Stimulated activated CD8-positive, alpha-beta memory T cell treated with anti-CD3 and anti-CD28 coated beads, Interleukin-7, amount 100 ng/mL, for 48 hours (primary cell): ENCODE data around the gene DPP6.

Experiments
- DNase-seq, 2 donors: peaks; one replicate each; pipeline ENCODE4 v3.0.0-alpha.2; 2020; ENCODE audit warnings: low read depth in 1 of 2; ENCODE audit errors: extremely low read depth in 1 of 2

Gene DPP6

DNA sequence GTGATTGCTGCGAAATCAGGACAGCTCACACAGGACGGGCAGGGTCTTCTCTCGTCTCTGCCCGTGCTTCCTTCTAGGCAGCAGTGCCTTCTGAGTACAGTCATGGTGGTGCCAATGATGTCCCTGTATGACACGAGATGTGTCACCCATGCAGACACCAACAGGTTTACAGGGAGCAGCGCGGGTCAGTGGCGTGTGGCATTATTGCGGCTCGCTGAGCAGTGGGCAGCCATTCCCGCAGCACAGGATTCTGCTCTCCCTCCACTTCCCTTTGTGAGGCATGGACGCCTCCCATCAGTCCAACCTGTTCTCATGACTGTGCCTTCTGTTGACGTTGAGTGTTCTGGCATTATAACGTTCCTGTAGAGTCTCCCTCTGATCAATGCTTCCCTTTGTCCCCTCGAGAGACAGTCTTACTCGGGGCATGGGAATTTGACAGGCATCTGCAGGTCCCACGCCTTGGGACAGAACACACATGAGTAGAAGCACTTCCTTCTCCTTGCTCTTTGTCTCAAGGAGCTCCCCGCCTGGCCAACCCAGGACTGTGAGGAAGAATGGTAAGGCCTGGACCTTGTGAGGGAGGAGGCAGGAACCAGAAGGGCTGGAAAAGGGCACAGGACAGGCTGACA is 731.2 kb downstream of the DPP6 start:
- no peak for DNase-seq

DNA sequence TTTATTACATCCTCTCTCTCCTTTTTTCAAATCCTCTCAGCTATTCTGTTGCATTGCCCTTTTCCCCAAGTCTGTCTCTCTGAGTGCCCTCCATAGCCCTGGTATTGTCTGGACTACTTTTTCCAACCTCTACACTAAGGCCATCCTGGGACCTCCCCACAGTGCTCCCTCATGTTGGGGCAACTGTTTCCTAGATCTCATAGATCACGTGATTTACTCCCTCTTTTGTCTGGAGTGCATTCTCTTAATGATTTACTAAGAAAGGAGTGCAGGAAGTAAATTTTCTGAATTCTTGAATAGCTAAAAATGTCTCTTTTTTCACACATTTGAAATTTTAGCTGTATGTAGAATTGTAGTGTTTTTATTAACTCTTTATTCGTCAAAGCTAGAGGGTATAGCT is 733.7 kb downstream of the DPP6 start:
- DNase-seq: no peak

DNA sequence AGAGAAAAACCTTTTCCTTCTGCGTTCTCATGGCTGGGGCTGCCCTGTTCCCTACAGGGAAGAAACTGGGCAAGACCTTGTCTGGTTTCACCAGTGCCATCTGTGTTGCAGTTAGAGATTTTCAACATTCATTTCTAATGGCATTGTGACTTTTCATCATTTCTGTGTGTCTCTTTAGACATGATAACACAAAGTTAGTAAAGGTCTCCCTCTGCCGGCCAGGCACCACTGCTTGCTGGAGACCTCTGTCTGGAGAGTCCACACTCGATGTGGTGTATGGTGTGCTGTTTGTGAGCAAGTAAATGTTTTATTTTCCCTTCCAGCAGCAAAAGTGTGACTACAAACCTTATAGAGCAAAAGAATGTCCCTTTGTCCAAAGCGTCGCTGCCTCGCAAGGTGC is 737.2 kb downstream of the DPP6 start:
- no peak for DNase-seq

DNA sequence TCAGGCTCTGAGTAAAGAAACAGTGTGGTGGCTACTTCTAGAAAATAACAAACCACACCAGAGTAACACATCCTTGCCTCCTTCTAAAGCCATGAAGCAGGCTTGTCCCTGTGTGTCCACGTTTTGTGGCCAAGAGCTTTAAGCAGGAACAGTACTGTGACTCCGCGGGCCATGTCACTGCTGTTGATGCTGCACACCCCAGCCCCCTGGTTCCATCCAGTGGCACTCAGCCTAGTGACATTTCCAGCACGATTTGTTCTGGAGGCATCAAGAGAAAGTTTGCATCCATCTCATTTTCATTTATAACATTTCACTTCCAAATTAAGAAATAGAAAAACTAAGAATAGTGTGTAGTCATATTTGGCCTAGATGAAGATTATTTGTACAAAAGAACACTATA is 739.4 kb downstream of the DPP6 start:
- no peak for DNase-seq

DNA sequence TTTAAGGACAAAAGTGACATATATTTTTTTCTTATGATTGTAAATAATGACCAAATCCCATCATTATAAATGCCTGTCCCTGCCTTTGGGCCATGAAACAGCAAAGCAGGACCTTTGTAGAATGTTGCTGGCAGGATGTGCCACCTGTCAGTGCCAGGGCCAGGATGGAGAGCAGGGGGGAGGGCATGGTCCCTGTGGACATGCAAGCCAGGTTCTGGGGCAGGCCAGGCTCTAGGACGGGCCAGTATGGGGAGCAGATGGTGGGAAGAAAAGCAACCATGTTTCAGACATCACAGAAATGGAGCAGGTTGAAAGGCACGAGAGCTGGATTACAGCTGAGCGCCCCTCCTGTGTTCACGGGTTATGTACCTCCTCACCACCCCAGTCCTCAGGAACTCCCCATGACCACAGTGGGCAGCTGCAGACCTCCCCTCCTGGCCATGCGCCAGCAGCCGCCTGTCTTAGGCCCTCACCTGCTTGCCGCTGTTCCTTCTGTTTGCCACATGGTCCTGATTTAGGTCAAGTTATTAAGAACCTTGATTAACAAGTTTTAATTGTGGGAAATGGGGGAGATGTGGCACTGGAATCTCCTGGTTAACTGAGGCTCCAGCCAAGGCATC is 740.3 kb downstream of the DPP6 start:
- DNase-seq: no peak

DNA sequence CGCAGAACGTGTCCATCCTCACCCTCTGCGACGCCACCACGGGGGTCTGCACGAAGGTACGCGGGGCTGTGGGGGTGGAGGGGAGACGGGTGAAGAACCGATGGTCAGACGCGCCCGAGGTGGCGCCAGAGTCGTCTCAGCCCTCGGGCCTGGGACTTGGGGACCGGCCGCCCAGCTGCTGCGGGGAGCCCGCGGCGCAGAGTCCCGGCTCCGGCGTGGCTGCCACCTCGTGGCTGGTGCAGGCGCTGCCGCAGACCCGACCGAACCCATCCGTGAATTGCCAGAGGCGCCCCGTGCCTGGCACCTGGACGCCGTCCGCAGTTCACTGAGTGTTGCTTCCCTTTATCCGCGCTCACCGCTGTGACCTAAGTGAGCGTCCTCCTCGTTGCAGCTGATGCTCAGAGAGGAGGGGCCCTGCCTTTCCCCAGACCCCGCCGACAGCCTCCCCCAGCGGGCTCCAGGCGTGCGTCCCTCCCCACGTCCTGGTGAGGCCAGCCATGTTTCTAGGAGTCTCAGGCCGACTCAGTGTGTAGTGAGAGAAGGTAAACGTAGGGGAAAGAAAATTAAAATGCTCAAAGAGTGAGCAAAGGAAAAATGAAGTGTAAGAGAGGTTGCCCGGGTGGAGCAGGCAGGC is 742.1 kb downstream of the DPP6 start:
- peak in 1 of 2 donors; percentile 2 for DNase-seq

DNA sequence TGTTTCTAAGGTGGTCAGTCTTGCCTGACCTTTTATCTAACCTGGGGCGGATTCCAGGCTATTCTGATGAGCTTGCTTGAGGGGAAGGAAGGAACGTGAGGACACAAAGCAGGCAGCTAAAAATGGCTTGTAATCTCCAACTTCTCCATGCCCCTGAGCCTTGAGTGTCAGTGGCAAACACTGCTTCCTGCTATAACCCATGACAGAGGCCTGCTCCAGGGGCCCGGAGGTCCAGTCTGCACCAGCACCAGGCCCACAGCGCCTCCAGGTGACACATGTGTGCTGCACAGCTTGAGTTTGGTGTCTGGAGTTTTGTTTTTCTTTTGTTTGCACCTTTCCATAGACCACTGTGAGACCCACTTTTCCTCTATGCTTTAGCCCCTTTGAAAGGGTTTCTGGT is 742.8 kb downstream of the DPP6 start:
- no peak for DNase-seq

DNA sequence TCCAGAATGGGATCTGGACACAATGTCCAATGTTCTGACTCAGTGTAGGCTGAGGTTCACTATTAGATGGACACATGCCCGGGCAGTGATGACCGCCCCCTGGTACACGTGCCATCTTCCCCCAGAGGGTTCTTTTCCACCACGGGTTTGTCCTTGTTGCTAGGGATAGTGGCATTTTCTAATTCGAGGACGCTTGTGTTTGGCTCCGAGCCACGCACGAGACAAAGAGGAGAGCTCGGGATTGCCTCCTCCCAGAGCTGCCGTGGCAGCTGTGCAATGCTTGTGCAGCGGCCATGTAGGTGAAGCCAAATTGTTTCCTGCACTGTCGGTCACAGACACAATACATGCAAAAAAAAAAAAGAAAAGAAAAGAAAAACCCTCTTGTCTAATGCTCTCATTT is 743.2 kb downstream of the DPP6 start:
- no peak for DNase-seq

DNA sequence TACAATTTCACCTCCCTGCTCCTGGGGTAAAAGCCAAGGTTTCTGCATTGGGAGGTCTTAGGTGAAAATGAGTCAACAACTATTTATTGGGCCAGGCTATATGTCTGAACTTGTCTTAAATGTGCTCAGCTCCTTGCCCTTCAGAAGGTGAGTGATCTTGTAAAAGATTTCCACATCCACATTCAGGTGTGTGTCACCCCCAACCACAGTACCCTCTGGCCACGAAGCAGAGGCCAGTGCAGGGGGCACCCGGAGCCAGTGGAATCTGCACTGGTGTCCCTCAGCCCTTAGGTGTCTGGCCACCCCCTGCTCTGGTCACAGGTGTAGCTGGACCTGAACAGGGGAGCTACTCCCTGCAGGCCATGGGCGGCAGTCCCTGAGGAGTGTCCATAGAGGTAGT is 752.3 kb downstream of the DPP6 start:
- DNase-seq: no peak

DNA sequence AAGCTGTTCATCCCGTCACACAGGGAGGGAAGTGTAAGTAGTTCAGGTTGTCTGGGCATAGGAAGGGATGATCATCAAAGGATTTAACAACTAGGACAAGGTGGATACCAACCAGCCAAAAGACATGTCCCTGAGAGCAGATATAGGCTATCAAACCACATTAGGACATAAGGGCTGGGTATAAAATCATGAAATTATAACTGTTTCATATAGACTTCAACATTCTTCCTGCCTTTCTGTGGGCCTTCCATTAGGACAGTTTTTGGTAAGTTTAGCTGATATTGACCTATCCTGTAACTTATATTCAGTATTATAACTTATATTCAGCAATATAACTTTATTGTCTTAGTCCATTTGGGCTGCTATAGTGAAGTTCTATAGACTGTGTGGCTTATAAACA is 759.8 kb downstream of the DPP6 start:
- DNase-seq: no peak

DNA sequence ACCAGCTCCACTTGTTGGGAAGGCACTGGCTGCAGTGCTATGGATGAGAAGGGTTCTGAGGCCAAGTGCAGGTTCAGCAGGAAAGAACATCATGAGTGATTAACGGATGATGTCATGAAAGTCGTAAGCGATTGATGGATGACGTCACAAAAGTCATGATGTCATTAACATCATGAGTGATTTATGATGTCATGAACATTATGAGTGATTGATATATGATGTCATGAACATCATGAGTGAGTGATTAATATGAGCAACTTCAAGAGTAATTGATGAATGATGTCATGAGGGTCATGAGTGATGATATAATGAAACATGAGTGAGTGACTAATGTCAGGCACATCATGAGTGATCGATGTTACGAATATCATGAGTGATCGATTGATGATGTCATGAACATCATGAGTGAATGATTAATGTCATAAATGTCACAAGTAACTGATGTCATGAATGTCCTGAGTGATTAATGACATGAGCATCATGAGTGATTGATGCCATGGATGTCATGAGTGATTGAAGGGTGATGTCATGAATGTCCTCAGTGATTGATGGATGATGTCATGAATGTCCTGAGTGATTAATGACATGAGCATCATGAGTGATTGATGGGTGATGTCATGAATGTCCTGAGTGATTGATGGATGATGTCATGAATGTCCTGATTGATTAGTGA is 765.2 kb downstream of the DPP6 start:
- no peak for DNase-seq

DNA sequence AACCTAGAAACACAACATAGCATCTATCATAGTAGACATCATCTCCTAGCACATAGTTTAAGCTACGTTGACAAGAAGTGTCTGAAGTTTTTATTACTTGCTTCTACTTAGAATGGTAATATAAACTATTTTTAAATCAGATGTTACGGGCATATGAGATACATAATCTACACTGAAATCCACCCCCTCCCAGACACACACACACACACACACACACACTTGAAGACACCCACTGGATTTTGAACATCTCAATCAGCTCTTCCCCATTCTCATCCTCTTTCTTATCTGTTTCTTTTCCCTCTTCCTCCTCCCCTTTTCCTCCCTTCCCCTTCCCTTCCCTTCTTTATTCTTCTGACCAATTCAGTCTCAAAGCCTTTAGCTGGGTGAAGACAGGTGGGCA is 774.8 kb downstream of the DPP6 start:
- no peak for DNase-seq

DNA sequence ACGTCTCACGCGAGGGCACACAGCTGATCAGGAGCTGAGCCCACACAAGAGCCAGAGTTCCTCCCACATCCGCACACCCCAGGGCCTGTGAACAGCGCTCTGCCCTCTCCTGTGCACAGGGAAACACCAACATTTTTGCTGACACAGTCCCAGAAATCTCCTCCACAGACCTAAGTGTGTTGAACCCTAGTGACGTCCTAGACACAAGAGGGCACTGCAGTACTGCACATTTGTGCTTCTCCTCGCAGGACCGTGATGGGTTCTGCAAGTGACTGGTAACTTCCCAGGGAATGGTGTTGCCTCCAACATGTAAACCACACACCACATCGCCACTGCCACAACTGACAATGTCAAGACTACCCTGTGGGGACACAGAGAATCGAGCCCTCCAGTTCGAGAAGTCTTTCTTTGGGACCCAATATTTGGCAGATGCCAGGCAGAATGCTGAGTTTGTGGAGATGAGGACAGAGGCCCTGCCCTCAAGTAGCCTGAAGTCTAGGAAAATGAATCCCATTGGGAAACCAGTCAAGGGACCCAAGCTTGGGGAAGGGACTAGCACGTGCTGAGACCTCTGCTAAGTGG is 780.5 kb downstream of the DPP6 start:
- no peak for DNase-seq

DNA sequence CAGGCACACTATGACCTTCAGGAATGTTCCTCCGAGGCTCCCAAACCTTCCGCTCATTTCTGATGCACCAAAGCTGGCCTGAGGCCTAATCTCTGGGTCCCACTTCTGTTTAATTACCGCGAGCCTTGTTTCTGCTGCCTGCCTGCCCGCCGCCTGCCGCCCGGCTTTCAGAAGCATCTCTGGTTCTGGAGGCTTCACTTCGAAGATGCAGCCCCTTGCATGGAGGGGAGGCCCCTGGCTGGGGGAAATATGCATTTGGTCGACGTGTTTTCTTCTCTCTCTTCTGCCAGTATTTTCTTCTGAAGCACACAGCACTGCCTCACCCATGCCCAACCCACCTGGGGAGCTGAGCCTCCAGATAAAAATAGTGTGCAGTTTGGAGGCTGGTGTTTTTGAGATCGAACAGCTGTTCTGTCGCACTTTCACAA is 783.8 kb downstream of the DPP6 start:
- no peak for DNase-seq

DNA sequence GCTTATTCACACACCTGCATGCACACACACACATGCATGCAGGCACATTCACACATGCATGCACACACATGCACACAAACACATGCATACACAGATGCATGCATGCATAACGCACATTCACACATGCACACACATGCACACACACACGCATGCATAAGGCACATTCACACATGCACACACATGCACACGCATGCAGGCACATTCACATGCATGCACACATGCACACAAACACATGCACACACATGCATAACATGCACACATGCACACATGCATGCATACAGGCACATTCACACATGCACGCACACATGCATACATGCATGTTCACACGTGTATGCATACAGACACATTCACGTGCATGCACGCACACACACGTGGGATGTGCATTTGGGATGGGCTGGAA is 784.9 kb downstream of the DPP6 start:
- no peak for DNase-seq

DNA sequence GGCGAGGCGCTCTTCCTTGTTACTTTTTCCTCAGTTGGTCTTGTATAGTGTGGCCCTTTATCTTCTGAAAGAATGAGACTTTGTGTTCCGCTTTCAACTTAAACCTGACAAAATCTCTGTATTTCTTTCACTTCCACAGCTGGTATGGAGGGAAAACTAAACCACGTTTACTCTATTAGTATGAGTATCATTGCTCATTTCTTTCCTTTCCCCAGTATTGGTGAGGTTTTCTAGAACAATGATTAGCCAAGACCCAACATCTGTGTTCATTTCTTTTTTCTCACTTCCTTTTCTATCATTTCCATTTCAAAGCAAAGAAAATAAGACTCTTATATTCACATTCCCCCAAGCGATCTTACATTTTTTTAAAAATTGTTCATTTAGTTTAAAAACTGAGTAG is 785.4 kb downstream of the DPP6 start:
- no peak for DNase-seq

DNA sequence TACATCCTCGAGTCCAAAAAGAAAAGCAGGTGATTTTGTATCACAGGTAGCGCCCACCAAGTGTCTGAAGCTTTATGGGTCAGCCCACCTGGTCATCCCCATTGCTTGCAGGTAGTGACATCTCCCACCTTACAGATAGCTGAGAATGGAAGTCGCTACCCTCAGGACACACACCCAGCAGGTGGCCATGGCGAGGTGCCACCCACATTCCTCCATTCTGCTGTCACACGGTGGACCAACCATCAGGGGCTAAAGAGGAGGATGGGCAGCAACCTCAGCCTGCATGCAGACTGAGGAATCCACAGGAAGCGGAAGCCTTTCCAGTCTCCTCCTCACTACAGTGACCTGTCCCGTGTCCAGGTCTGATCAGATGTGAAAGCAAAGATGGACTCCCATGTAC is 787.9 kb downstream of the DPP6 start:
- DNase-seq: no peak

DNA sequence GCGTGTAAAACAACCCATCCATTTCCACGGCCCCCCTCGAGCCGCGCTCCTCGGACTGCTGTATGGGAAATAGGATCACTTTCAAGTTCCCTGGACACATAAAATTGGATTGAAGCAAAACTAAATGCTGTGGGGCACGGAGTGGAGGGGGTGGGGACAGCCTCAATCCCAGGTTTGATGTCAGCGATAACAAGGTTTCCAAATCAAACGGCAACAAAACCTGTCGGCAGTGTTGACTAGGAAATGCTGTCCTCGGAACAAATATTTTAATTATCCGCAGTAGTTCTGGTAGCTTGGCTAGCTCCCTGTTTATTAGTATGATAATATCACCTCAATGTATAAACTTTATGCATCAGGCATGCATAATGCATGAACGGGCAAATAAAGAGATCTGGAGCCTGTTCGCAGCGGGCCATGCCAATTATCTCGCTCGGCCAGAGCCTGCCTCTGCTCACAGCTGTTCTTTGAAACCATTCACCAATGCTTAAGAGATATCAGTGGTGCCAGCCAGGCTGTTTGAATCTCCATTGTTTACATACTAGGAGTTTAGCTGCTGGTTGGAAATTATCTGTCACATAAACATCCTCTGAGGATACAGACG is 789.6 kb downstream of the DPP6 start:
- DNase-seq: no peak

DNA sequence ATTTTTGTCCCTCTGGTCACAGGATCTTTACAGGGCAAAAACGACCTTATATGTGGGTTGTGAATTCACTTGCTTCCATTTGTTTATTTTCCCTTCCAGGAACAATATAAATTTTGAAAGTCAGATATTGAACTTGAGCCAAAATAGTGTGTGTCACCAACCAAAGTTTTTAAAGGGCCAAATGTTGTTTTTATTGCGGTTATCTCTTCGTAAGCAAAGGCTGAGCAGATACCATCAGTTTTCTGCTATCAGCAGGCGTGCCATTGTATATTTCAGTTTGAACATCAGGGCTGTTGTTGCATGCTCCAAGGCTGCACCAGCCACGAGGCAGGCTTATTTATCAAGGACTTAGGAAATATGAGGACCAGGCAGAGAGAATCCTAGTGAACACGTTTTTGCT is 790.4 kb downstream of the DPP6 start:
- no peak for DNase-seq

DNA sequence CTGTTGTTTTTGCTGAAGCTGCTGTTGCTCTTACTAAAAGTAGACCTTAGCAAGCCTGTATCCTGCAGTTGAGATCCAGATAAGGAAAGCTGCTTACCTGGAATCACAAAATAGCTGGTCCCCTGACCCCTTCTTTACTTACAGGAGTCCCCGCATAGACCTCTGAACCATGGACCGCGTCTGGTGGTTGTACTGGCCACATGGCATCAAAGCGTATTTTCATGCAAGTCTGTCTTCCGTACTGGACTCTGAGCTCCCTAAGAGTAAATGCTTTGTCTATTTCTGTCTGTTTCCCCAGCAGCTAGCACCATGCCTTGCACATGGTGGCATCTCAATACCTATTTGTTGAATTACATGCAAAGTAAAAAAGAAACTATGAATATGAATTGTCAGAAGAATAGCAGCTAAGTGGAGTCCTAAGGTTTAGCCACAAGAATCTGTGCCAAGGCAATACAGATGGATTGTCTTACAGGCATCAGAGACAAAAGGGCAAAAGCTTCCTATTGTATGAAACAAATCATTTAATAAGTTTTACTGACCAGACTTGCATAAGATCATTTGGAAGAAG is 791.6 kb downstream of the DPP6 start:
- DNase-seq: no peak

DNA sequence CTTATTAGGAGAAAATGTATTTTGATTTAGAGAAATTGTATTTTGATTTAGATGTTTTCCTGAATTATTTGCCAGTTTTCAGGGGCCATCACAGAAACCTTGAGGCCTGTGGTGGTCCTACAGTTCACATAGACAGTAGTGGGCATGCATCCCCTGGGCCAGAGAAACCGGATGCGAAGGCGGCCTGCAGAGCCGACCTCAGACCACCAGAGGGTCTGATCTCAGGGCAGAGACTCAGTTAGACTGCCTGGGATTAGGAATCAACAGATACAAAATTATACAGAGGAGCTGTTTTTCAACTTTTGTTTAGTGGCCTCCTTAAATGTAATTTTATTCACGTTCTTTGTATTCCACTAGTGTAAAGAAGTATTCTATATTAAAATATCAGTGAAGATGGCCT is 792.3 kb downstream of the DPP6 start:
- no peak for DNase-seq
